Karpas-422 (cell line): Measurements from ENCODE around the gene UNC93B1. TPM values are rescaled to one million over a fixed set of nuclear protein-coding genes. Genes with fewer than 3 reads are reported as not detected.

Experiments used
- DNase-seq: peaks from one replicate; pipeline ENCODE4 v3.0.0-alpha.2; 2015
- H2AFZ ChIP-seq: fragments of 200-600 bp; sonication (generic); 2 replicates; pipeline ENCODE4 v1.6.1; 2014; ENCODE audit warnings: antibody characterized with exemption, low read length, mixed read lengths
- H3K27ac ChIP-seq: fragments of 200-600 bp; sonication (generic); 2 replicates; pipeline ENCODE4 v1.5.1; 2014; ENCODE audit warnings: mild to moderate bottlenecking, low read length, moderate library complexity
- H3K27me3 ChIP-seq: fragments of 200-600 bp; sonication (generic); 2 replicates; pipeline ENCODE4 v1.6.1; 2014; ENCODE audit warnings: low read length, mixed read lengths
- H3K36me3 ChIP-seq: fragments of 200-600 bp; sonication (generic); 2 replicates; pipeline ENCODE4 v1.6.1; 2014; ENCODE audit warnings: low read length, mixed read lengths; ENCODE audit not compliant: insufficient read depth
- H3K4me1 ChIP-seq: fragments of 200-600 bp; sonication (generic); 2 replicates; pipeline ENCODE4 v1.6.1; 2014; ENCODE audit warnings: mild to moderate bottlenecking, low read length, mixed read lengths
- H3K4me2 ChIP-seq: fragments of 200-600 bp; sonication (generic); 2 replicates; pipeline ENCODE4 v1.6.1; 2014; ENCODE audit warnings: low read length, low read depth, mild to moderate bottlenecking; ENCODE audit not compliant: poor library complexity, severe bottlenecking
- H3K4me3 ChIP-seq: fragments of 200-600 bp; sonication (generic); 2 replicates; pipeline ENCODE4 v1.5.1; 2014; ENCODE audit warnings: mild to moderate bottlenecking, antibody characterized with exemption, low read length, mixed read lengths
- H3K79me2 ChIP-seq: fragments of 200-600 bp; sonication (generic); 2 replicates; pipeline ENCODE4 v1.6.1; 2014; ENCODE audit warnings: mild to moderate bottlenecking, low read length, mixed read lengths
- H3K9ac ChIP-seq: fragments of 200-600 bp; sonication (generic); 2 replicates; pipeline ENCODE4 v1.6.0; 2014; ENCODE audit warnings: low read length
- H3K9me2 ChIP-seq: fragments of 200-600 bp; sonication (generic), shearing (Covaris generic); replicated peaks from 2 replicates; pipeline ENCODE4 v1.6.0; 2014; ENCODE audit warnings: mild to moderate bottlenecking, low read length, moderate library complexity; ENCODE audit not compliant: insufficient read depth
- H3K9me3 ChIP-seq: fragments of 300-700, 200-600 bp; sonication (generic); 2 replicates; pipeline ENCODE4 v1.6.1; 2014; ENCODE audit warnings: low read length, mixed read lengths
- H4K20me1 ChIP-seq: fragments of 200-600 bp; sonication (generic); 2 replicates; pipeline ENCODE4 v1.6.1; 2014; ENCODE audit warnings: mild to moderate bottlenecking, antibody characterized with exemption, low read length, low read depth; ENCODE audit not compliant: insufficient read depth
- total RNA-seq: library from RNA; depleted of rRNA; stranded (reverse); fragments of >200 nt; shearing (Covaris generic); gene quantifications from 2 replicates; pipeline ENCODE4 v1.2.3, GENCODE V29; 2014; ENCODE audit warnings: low replicate concordance

The UNC93B1 gene
- total RNA-seq, 1 experiment from 2014 or later: 71.1 TPM

- Histone ChIP-seq H3K4me2 (peak overlapping the region; percentile 80), H3K4me1 (peaks cover 22% of the 10 kb centered on the region), H3K27ac (peak overlapping the region; percentile 86), H3K9me3 (no peaks in the 10 kb centered on the region), H3K9me2 (no peaks in the 10 kb centered on the region), H3K79me2 (peaks cover 13% of the 10 kb centered on the region), H3K36me3 (no peaks in the 10 kb centered on the region), H4K20me1 (no peaks in the 10 kb centered on the region), H3K27me3 (no peaks in the 10 kb centered on the region), H3K4me3 (peak overlapping the region; percentile 96), H3K9ac (peak overlapping the region; percentile 89), H2AFZ (peak overlapping the region; percentile 62; the same call in 1 of the 2 replicates)
- peak; percentile 79 for DNase-seq
Measured at GRCh38 chr11:68002938-68003845, 705 bp downstream of the UNC93B1 start.

GRCh38 chr11:68002575-68002937, 1.3 kb downstream of the UNC93B1 start:
- peak; percentile 84 for DNase-seq
- Histone ChIP-seq H2AFZ (0 out of 2 replicates have a peak overlapping the region, but pooled peaks have one; percentile 13), H3K4me2 (peak overlapping the region; percentile 80), H3K4me1 (peaks cover 22% of the 10 kb centered on the region), H3K9me2 (no peaks in the 10 kb centered on the region), H3K4me3 (peak overlapping the region; percentile 96), H3K9me3 (no peaks in the 10 kb centered on the region), H3K79me2 (peaks cover 13% of the 10 kb centered on the region), H3K9ac (peak overlapping the region; percentile 89), H4K20me1 (no peaks in the 10 kb centered on the region), H3K27ac (peak overlapping the region; percentile 86), H3K27me3 (no peaks in the 10 kb centered on the region), H3K36me3 (no peaks in the 10 kb centered on the region)

GRCh38 chr11:67999704-68000103, 4.2 kb downstream of the UNC93B1 start:
- Histone ChIP-seq H2AFZ (no peak overlapping the region), H3K79me2 (peaks cover 13% of the 10 kb centered on the region), H3K27ac (no peak overlapping the region), H3K9ac (no peak overlapping the region), H4K20me1 (peaks cover 8% of the 10 kb centered on the region), H3K27me3 (no peaks in the 10 kb centered on the region), H3K9me2 (no peaks in the 10 kb centered on the region), H3K4me1 (peaks cover 17% of the 10 kb centered on the region), H3K4me3 (no peak overlapping the region), H3K9me3 (no peaks in the 10 kb centered on the region), H3K36me3 (peaks cover 6% of the 10 kb centered on the region), H3K4me2 (no peak overlapping the region)
- DNase-seq: no peak

GRCh38 chr11:67999201-67999629, 4.7 kb downstream of the UNC93B1 start:
- no peak overlapping the region for H3K4me2 ChIP-seq
- peaks cover 15% of the 10 kb centered on the region for H3K4me1 ChIP-seq
- no peak overlapping the region for H3K27ac ChIP-seq
- no peak for DNase-seq
- peaks cover 8% of the 10 kb centered on the region for H4K20me1 ChIP-seq
- H3K9ac ChIP-seq: no peak overlapping the region
- H3K9me2 ChIP-seq: no peaks in the 10 kb centered on the region
- H3K36me3 ChIP-seq: peaks cover 6% of the 10 kb centered on the region
- H3K4me3 ChIP-seq: no peak overlapping the region
- H3K9me3 ChIP-seq: no peaks in the 10 kb centered on the region
- peaks cover 13% of the 10 kb centered on the region for H3K79me2 ChIP-seq
- H2AFZ ChIP-seq: no peak overlapping the region
- no peaks in the 10 kb centered on the region for H3K27me3 ChIP-seq

GRCh38 chr11:67998150-67999045, 5.5 kb downstream of the UNC93B1 start:
- Histone ChIP-seq H2AFZ (no peak overlapping the region), H3K79me2 (peaks cover 11% of the 10 kb centered on the region), H3K9me3 (no peaks in the 10 kb centered on the region), H3K27me3 (no peaks in the 10 kb centered on the region), H3K36me3 (peaks cover 6% of the 10 kb centered on the region), H3K4me3 (no peak overlapping the region), H3K4me1 (peaks cover 13% of the 10 kb centered on the region), H3K27ac (no peak overlapping the region), H4K20me1 (peaks cover 8% of the 10 kb centered on the region), H3K4me2 (no peak overlapping the region), H3K9me2 (no peaks in the 10 kb centered on the region), H3K9ac (no peak overlapping the region)
- DNase-seq: no peak

GRCh38 chr11:67997475-67997921, 6.4 kb downstream of the UNC93B1 start:
- Histone ChIP-seq H3K4me3 (no peak overlapping the region), H4K20me1 (peaks cover 8% of the 10 kb centered on the region), H3K4me2 (no peak overlapping the region), H3K36me3 (peaks cover 6% of the 10 kb centered on the region), H3K79me2 (peaks cover 5% of the 10 kb centered on the region), H3K27ac (no peak overlapping the region), H3K9me3 (no peaks in the 10 kb centered on the region), H3K27me3 (no peaks in the 10 kb centered on the region), H3K9ac (no peak overlapping the region), H3K4me1 (peaks cover 9% of the 10 kb centered on the region), H3K9me2 (no peaks in the 10 kb centered on the region), H2AFZ (no peak overlapping the region)
- no peak for DNase-seq

GRCh38 chr11:67996622-67997474, 7.0 kb downstream of the UNC93B1 start:
- Histone ChIP-seq H3K27me3 (no peaks in the 10 kb centered on the region), H3K9me3 (no peaks in the 10 kb centered on the region), H3K9ac (no peak overlapping the region), H3K36me3 (peaks cover 6% of the 10 kb centered on the region), H3K79me2 (no peaks in the 10 kb centered on the region), H3K27ac (no peak overlapping the region), H4K20me1 (peaks cover 8% of the 10 kb centered on the region), H3K4me2 (no peak overlapping the region), H3K4me1 (peaks cover 2% of the 10 kb centered on the region), H3K9me2 (no peaks in the 10 kb centered on the region), H3K4me3 (no peak overlapping the region), H2AFZ (no peak overlapping the region)
- DNase-seq: peak; percentile 91
